Stimulated activated CD4-positive, alpha-beta T cell treated with anti-CD3 and anti-CD28 coated beads, TNF-alpha, amount 100 ng/mL, for 4 hours (primary cell): ENCODE data around the gene LSM3.

ENCODE experiments used
- DNase-seq, 3 experiments: peaks; one replicate each; pipeline ENCODE4 v3.0.0-alpha.2; 2020; ENCODE audit warnings: low read depth in 3 of 3

LSM3 gene

GRCh38 chr3:14240366-14240765 is 61.7 kb downstream of the LSM3 start:
- no peak for DNase-seq

- no peak for DNase-seq
Observed at GRCh38 chr3:14241716-14242115, 63.1 kb downstream of the LSM3 start.

- no peak for DNase-seq
Observed at GRCh38 chr3:14242490-14243311, 64.1 kb downstream of the LSM3 start.

- no peak for DNase-seq
Observed at GRCh38 chr3:14243782-14244181, 65.2 kb downstream of the LSM3 start.

GRCh38 chr3:14244521-14245247 is 66.1 kb downstream of the LSM3 start:
- no peak for DNase-seq

GRCh38 chr3:14245248-14245639 is 66.6 kb downstream of the LSM3 start:
- no peak for DNase-seq

- no peak for DNase-seq
Observed at GRCh38 chr3:14245822-14246221, 67.2 kb downstream of the LSM3 start.

GRCh38 chr3:14246414-14246813 is 67.8 kb downstream of the LSM3 start:
- DNase-seq: no peak

- no peak for DNase-seq
Observed at GRCh38 chr3:14248477-14248848, 69.8 kb downstream of the LSM3 start.

GRCh38 chr3:14248849-14249523 is 70.4 kb downstream of the LSM3 start:
- no peak for DNase-seq
